Occipital lobe (tissue), 2 donors: Measurements from ENCODE around the gene KAZN. TPM values are rescaled to one million over a fixed set of nuclear protein-coding genes. Genes with fewer than 3 reads are reported as not detected.

Experiments
- DNase-seq: peaks from one replicate; lab custom pipeline; 2025; lab: John Stamatoyannopoulos, UW
- total RNA-seq: library from RNA; depleted of rRNA; stranded (reverse); fragments of >200 nt; gene quantifications from one replicate; pipeline ENCODE4 v1.2.3, GENCODE V29; 2014

The KAZN gene
- total RNA-seq, 1 donor from 2014 or later = 27.5 TPM

DNA sequence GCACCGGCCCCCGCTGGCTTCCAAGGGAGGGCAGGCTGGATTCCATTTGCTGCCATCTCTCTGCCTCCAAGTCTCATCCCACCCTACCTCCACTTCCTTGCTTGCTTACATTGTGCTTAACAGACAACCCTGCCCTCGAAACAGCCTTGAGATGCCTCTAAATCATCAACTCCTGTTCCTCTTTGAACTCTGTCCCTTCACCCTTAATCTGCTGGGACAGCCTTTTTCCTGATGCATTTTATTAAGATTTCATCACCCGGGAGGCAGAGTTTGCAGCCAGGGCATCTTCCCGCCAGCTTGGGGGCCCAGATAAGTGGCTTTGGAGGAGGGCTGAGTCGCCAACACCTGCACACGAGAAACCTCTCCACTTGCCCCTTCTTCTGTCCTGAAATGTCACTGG, 192.5 kb downstream of the KAZN start:
- no peak for DNase-seq

DNA sequence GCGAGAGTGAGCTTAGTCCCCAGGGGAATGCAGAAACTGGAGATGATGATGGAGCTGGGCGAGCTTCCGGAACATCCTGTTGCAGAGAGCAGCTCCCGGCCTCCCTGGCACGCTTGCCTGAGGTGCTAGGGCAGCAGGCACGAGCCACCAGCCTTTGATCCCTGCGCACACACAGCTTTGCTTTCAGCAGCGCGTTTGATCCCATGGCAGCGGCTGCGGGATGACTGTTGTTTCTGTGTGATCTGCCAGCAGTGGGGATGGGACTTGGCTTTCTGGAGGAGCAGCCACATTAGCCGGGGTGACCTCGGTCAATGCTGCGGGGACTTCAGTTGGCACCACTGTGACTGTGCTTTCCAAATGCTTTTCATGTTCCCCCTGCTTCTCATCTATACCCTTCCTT, 193.2 kb downstream of the KAZN start:
- no peak for DNase-seq

DNA sequence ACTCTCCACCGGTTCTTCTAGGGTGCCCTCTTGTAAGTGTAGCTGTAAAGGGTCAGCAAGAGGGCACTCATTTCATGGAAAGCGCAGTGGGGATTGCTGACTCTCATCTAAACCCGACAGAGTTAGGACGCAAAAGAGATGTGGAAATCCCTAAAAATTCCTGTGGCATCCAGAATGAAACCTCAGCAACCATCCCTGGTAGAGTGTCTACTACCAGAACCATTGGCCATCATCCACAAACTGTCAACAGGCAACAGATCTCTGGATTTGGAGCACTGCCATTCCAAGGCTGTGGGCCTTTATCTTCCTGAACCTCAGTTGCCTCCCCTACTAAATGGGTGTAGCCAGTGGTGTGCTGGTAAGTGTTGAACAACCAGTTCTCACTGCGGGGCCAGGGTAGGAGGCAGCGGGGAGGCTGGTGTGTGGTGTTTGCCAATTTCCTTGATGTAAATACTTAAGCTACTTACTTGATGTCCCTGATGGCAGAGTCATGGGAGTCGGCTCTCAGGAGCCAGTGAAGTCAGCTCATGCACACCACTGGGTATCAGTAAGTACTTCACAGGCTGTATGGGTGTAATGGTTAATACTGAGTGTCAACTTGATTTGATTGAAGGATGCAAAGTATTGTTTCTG, 195.8 kb downstream of the KAZN start:
- no peak for DNase-seq

DNA sequence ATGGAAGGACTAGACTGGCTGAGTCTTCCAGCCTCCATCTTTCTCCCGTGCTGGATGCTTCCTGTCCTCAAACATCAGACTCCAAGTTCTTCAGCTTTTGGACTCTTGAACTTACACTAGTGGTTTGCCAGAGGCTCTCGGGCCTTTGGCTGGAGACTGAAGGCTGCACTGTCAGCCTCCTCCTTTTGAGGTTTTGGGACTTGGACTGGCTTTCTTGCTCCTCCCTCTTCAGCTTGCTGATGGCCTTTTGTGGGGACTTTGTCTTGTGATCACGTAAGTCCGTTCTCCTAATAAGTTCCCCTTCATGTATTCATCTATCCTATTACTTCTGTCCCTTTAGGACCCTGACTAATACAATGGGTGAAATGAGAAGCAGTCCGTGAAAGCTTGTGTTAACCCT, 196.4 kb downstream of the KAZN start:
- DNase-seq = no peak

DNA sequence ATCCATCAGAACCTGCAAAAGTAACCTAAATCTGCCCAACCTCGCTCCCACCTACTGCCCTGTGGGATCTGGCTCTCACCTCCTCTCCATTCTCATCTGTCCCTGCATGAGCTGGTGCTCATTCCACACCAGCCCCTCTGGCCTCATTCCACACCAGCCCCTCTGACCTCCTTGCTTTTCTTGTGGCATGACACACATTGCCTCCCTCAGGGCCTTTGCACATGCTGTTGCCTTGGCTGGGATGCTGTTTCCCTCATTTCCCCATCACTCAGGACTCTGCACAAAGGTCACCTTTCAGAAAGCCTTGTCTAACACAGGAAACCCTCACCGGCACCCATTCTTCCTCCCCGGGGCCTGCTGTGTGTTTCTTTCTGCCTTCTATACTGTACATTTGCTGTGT, 197.1 kb downstream of the KAZN start:
- DNase-seq = no peak

DNA sequence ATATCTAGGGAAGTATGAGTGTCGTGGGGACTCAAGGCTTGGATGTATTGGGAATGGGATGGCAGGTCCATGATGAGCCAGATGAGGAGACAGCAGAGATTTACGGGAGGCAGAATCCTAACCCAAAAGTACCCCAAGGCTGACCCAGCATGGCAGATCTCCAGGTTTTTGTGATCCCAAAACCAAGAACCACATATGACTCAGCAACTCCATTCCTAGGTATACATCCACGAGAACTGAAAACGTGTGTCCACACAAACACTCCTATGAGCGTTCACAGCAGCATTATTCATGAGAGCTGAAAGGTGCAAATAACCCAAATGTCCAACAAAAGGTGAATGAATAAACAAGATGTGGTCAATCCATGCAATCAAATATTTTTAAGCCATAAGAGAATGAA, 201.5 kb downstream of the KAZN start:
- no peak for DNase-seq

DNA sequence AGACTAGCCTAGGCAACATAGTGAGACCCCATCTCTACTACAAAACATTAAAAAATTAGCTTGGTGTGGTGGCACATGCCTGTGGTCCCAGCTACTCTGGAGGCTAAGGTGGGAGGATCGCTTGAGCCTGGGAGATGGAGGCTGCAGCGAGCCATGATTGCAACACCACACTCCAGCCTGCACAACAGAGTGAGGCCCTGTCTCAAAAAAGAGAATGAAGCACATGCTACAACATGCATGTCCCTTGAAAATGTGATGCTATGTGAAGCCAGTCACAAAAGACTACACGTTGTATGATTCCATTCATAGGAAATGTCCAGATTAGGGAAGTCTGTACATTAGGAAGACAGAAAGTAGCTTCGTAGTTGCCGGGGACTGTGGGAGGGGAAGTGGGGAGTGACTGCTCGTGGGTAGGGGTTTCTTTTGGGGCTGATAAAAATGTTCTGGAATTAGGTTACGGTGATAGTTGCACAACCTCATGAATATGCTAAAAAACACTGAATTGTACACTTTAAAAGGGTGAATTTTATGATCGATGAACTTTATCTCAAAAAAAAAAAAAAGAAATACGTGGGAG, 202.1 kb downstream of the KAZN start:
- no peak for DNase-seq

DNA sequence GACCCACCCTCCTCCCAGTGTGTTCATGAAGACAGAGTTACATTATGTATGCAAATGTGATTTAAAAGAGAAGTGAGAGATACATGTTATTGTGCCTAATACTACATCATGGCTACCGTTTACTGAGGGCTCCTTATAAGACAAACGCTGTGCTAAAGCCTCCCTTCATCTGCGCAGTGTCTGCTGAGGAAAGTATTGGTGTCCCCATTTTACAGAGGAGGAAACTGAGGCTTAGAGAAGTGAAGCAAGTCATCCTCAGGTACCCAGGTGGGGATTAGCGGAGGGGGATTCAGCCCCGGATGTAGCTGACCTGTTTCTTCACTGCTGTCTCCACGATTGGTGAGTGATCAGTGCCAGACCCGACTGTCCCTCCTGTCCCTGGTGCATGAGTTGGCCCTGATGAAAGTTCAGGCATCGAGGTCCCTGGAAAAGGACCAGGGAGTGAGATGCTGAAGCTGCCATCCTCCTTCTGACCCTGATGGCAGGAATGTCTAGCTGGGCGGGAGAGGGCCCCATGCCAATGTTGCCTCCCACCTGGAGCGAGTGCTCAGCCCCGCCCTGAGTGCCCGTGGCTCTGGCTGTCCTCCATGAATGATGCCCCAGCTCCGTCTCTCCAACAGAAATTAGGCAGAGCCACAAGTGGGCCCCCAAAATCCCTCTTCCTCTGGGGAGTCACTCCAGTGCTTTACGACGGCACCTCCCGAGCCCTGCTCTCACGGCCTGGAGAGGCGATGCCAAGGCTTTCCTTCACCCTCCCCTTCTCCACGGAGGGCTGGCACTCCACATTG, 204.7 kb downstream of the KAZN start:
- no peak for DNase-seq

DNA sequence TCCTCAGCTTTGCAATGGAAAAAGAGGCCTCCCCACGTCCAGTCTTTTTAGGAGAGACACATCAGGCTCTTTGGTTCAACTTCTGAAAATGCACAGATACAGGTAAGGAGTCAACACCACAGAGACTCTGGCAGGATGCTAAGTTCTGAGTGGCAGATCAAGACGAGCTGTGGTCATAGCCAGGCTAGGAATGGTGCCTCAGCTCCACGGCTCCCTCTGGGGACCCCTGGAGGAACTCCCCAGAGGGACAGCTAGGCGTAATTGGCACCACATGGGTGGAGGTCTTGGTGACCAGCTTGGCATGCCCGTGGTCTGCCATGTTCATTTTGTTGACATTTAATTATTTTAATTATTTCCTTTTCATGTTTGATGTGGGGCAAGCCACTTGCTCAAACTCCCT, 206.1 kb downstream of the KAZN start:
- DNase-seq = no peak

DNA sequence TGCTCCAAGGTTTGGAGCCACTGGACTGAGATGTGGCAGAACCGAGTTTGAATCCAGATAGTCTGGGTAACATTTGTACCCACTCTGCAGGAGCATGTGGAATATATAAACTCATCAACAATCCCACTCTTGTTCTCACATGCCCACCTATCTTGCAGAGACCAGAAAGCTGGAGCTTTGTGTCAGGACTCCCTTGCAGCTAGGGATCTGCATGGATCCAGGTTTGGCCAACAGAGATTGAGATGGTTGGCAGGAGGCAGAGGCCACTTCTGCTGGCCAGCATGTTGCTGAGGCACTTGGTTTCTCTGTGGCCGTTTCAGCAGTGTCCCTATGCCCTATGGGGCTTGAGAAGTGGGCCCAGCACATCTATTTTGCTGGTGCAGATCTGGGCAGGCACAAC, 208.3 kb downstream of the KAZN start:
- no peak for DNase-seq

DNA sequence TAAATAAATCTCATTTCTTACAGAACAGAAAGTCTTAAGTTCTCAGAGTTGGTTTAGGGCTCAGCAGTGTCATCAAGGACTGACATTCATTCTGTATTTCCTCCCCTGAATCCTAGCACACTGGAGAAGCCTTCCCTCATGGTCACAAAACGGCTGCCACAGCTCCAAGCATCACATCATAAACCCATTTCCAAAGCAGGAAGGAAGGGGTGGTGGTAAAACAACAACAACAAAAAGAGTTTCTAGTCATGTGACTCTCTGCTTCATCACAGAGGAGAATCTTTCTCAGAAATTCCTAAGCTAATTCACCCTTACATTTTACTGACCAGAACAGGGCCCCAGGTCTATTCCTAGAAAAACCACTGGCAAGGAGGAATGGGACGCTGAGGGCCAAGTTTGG, 210.3 kb downstream of the KAZN start:
- no peak for DNase-seq

DNA sequence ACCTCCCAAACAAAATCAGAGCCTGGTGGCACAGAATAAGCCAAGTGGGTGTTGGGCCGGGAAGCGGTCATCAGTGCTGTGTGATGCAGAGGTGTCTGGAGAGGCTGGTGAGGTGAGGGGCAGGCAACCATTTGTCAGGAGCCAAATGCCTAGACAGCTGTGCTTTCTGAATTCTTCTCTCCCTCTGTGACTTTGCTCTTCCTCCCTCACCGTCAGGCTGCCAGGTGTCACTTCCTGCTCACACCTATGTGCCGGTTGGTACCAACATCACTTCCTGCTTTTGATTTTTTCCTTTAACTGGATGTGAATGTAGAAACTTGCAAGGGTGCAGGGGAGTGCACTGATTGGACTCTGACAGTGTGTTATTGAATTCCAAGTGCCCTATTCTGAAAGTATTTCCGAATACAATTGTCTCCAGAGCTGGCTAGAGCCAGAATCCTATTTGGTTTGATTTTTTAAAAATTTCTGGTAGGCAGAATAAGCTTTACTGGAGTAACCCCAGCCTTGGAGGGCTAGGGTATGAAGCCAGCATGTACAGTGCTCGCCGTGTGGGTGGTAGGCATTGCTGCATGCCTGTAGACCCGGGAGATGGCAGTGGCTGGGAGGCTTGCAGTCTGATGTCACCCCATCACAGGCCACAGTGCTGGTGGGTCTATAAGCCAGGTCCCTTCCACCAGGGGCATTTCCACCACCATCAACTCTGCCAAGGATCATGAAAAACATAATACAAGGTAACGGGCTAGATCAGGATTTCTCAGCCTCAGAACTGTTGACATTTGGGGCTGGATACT, 210.9 kb downstream of the KAZN start:
- DNase-seq = no peak

DNA sequence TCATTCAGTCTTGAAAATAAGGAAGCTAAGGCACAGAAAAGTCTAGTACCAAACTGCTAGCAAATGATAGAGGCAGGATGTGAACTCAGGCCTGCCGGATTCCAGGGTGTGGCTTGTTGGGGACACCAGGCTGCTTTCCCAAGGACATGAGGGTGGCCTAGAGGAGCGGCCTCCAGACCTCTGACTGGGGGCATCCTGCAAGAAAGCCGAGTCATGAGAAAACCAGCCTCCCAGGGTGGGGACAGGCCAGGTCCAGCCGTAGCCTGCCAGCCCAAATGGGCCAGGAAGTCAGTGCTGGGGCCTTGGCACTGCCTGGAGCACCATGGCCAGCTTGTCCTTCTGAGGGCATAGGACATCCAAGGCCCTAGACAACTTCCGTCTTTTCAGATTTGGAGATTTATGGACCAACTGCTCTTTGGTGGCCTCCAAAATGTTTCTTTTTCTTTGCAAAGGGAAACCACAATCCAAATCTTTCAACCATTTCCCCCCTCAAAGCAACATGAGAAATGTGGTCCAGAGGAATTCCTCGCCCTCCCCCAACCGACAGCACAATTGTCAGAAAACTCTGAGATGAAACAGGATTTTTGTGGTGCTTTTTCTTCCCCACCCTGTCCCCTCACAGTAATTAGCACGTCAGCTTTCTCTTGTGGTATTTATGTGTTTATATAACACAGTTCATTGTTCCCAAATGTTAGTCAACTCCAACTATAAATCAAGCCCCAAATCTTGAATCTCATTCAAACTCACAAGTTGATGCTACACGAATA, 212.3 kb downstream of the KAZN start:
- DNase-seq = no peak

DNA sequence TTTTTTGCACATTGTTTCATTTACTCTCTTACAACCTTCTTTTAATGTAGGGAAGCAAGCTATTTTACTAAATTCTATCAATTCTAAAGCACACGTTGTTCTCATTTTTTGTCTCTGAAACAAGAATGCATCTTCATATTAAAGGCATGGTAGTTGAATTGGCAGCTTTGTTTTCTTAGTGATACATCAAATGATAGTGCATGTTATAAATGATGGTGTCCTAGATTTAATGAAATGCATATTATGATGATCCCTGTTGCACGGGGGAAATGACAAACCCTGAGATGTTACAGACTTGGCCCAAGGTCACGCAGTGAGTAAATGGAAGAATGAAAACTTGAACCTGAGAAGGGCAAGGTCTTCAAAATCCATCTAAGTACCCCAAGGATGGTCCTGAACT, 213.1 kb downstream of the KAZN start:
- no peak for DNase-seq

DNA sequence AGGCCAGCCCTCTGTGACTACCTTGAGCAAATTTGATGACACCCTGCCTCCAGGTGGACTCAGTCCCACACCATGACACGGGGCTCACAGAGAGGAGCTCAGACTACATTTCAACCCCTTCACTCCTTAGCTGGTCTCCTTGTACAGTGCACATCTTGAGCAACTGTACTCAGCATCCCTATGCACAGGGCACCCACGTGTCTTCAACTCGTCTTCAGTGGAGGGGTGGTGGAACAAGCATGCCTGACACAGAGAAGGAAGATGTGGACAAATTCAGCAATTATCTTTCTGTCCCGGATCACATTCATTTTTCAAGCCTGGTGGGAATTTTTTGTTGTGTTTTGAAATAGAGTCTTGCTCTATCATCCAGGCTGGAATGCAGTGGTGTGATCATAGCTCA, 213.7 kb downstream of the KAZN start:
- DNase-seq = no peak

DNA sequence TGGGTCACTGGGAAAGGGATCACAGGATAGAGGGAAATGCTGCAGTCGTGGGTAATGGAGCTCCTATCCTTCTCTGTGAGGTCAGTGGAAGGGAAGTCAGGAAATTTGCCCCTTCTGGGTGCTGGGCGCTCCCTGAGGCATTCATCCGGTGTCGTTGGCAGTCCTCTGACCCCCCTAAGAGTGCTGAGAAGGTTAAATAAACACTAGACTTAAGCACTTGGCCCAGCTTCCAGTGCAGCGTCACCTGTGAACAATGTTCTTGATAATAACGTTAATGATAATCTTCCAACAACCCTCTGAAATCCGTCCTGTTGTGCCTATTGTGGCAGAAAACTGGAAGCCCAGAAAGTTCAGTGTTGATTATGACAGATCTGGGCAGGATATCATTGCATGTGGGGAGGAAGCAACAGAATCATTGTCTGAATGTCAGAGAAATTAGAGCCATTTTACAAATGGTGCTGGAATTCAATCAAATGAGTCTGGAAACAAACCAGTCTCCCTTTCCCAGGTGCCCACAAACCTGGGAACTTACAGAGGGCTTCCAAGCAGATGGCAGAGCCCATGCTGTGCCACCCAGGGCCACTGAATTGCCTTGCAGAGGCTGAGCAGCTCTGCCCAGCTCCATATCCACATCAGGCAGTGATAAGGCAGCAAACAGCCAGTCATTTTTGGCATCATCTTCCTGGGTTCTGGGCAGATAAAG, 216.8 kb downstream of the KAZN start:
- DNase-seq = no peak

DNA sequence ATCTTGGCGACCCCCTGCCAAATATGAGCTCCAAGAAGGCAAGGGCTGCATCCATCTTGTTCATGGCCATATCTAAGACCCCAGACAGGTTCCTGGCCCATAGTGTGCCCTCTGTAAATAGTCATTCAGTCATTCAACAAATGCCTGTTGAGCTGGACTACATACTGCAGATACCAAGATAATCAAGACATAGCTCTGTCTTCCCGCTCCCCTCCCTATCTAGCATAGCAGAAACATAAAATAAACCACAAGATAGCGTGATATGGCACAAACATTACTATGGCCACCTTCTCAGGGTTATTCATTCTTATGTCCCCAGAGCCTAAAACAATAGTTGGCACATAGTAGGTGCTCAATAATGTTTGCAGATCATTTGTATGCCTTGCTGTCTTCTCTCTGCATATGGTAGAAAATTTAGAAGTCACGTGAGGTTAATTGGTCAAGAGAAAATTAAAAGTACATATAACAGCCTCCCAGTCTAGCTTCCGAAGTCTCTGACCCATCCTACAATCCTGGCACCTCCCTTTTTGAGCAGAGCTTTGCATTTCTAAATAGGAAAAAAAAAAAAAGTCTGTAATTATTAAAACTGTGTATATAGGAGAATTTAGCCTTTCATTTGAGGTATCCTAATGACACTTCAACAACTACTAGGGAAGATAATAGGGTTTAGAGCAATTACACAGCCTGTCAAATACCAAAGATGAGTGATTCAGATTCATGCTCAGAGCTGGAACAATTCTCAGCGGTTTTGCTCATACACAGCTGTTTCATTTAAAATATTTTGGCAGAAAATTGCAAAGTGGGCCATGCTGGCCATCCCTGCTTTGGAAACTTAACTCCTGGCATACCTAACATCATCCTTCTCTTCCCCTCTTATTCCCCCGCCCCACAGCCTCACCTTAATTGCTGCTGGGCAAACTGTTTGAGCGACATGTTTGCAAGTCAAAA, 219.0 kb downstream of the KAZN start:
- DNase-seq = no peak

DNA sequence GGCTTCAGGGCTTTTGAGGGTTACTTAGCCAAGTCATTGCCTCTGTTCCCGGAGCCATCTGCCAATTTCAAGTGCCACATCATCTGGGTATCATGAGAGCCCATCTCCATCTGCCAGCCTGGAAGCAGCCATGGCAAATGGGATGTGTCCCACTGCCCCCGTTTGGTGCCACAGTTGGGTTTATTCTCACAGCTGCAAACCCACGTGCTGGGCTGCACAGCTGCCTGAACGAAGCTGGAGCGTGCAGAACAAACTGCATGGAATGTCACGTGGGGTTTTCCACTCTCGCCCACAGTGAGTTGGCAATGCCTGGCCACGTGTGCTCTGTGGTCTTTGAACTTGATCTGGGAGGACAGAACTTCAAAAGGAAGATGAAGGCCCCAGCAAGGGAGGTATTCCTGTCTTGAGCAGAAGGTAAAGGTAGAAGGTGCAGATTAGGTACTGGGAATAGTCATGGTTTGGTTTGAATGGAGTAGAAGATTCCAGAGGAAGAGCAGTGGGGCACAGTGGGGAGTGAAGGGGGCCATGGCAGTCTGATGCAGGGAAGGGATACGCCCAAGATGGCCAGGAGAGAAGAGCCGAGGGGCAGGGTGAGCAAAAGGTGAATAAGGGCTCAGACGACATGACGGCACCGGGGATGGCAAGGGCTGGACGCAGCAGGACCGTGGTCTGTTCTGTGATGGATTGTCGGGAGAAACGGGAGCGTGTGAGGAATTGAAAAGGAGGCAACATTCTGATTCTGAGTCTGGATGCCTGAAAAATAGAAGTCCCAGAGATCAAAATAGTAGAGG, 222.0 kb downstream of the KAZN start:
- no peak for DNase-seq

DNA sequence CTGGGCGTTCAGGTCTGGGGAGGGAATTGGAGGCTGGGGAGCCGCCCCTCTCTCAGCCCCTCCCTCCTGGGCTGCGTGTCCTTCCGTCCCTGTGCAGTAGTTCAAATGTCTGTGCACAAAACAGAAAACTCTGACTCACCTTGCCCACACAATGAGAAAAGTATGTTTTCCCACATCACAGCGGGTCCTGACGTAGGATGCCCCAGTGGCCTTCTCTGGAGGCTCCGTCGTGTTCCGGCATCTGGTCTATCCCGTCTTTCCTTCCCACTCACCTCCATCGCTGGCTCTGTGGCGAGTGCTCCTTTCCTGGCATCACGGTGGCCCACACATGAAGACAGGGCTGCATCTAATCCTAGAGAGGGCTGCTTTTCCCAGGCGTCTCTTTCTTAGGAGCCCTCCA, 224.0 kb downstream of the KAZN start:
- no peak for DNase-seq
